Erythroblast (primary cell): ENCODE results near the gene MAFB.

Experiments
- GATA1 ChIP-seq: IDR thresholded peaks from 2 replicates; pipeline ENCODE4 v1.6.1; 2011; ENCODE audit warnings: low read depth, mild to moderate bottlenecking, control low read depth, low read length, moderate library complexity
- POLR2A ChIP-seq: IDR thresholded peaks from 2 replicates; pipeline ENCODE4 v1.6.1; 2011; ENCODE audit warnings: mild to moderate bottlenecking, low read length

DNA sequence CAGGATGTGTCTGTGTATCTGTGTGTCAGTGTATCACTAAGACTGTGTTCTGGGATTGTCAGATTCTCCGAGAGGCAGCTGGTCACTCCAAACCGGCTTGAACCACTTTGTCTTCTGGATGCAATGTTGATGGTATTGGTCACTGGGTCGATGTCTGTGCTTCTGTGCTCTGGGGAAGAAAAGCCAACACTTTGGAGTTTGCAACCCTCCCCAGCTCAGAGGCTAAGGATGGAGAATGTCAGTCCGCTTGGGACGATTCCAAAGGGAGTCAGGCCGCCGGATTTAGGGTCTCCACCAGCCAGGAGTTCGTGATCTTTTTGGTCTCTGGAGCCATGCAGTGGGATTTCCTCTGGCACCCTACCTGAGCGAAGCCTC is 5.2 kb downstream of the MAFB start:
- TF ChIP-seq POLR2A, result no peak
- no peak for TF ChIP-seq GATA1
